HG03108 (cell line): Measurements from ENCODE around the gene NARS2.

ENCODE experiments used
- ATAC-seq: cut with Tn5 transposase; IDR thresholded peaks from one replicate; pipeline ENCODE4 v1.9.1; 2021; ENCODE audit warnings: moderate library complexity; ENCODE audit not compliant: unreplicated experiment

Gene NARS2

DNA sequence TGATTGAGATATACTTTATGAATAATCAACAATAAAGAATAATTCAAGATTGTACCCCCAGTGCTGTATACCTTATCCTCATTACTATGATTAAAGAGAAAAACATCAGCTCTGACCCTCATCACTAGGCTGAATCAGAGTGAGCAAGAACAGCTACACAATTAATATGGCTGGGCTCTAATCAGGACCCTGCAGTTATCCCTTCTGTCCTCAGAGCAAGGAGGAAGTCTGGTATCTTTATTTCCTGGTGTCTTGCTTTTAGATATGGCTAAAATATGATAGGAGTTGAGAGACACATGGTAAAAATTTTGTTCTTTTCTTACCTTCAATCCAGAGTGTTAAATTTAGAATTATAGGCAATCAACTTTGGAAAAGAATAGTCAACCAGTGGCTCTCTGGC, 128.5 kb downstream of the NARS2 start:
- ATAC-seq: no peak

DNA sequence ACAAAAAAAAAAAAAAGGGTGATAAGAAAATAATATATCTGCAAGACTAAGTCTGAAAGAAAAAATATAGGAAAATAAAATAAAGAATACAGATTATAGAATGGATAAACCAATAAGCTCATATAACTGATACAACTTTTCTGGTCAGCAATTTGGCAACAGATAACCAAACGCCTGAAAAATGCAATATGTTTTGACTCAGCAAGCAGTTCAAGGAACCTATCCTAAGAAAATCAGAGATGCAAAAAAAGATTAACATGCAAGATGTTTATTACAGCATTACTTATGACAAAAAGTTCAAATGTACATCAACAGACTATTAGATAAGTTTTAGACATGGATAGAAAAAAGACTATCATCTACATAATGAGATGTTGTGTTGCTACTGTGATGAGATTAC, 129.9 kb downstream of the NARS2 start:
- ATAC-seq: no peak

DNA sequence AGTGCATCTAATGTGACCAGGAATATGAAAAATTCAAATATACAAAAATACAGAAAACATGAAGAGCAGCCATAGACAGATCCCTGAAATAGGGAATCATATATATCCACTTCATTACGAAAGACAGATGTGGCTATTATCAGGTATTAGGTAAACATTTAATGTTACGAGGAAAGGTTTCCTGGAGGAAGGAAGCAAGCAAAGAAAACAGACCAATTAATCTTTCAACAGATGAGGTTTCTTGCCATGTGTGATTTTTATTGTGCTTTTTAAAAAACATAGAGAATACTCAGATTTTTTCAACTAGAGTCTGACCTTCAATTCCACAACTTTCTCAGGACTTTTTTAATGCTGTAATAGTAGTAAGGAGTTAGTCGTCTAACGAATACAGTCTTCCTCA, 132.7 kb downstream of the NARS2 start:
- no peak for ATAC-seq

DNA sequence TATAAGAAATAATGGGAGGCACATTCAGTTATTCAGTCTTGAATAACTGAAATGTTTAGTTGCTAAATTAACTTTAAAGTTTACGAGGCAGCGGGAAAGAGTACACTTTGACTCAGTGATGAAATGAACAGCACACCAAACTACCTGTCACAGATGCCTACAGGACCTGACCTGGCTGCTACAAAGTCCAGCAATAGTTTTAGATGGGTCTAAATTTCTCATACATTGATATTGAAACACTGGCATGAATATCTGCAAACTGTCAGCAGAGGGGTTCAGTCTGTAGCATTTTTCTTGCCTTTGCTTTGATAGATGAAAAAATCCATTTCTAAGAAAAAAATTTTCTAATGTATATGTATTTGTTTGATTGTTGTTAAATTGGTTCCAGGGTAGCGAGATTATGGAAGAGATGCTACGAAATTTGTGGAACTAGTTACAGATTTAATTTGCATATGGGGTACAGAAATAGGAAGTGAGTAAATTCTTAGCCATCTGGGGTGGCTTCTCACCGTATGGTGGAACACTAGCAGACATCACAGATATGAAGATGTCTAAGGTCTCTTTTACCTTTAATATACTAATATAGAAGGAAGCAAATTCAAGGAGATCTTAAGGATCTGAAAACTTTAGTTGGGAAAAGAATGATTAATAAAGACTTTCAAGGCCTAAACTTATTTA, 136.2 kb downstream of the NARS2 start:
- no peak for ATAC-seq

DNA sequence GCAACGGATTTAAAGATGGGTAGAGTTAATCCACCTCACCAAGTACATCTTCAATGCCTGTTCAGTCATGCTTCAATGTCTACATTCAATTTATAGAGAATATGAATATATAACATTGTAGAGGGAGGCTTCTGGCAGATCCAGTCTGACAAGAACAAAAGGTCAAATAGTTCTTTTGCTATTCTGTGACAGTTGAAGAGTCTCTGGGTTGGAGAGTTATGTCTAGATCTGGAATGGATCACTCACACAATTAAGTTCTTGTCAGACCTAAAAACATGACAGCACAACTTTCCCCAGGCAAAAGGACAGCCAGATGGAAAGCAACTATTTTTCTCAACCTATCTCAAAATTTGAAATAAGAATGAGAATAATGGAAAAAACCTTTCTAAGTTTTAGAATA, 141.7 kb downstream of the NARS2 start:
- ATAC-seq: no peak

DNA sequence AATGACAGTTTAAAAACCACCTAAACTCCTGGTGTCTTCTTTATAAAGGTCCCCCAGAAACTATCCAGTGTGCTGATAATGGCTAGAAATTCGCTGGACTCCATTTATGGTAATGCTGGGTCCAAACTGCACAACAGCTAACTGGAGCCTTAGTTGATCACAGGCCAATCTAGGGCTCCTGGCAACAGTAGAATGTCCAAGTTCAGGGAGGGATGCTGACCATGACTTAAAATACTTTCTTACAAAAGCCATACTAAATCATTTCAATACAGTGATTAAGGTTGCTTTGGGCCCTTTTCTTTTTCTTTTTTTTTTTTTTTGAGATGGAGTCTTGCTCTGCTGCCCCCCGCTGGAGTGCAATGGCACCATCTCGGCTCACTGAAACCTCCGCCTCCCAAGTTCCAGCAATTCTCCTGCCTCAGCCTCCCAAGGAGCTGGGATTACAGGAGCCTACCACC, 142.6 kb downstream of the NARS2 start:
- no peak for ATAC-seq

DNA sequence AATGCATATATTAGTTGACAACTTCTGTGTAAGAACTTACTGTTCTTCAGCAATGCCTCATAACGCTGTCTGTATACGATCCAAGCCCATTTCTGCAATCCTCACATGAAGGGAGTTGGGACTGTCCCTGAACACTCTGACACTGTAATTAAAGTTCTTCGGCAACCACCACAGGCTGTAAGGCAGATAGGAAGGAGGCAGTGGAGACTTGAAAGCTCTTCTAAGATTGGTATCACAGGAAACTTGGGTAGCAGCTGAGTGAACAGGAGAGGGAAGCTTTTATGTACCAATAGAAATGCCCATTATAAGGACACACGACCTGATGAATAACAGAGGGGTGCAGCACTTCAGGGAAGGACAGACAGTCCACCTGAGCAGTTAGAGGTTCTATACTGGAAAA, 145.0 kb downstream of the NARS2 start:
- no peak for ATAC-seq

DNA sequence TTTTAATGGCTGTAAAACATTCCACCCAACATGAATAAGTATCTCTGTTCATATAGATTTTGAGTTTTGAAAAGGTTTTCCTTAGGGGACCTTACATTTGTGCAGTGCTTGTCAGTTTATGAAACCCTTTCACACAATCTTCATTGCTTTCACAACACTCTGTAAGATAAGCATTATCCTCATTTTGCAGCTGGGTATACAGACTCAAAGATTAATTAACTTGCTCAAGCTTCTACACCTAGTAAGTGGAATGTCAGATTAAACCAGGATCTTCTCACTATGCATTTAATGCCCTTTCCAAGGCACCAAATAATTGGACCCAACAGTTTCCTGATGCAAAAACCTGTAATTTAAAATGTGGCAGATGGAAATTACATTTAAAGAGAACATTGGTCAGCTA, 145.5 kb downstream of the NARS2 start:
- no peak for ATAC-seq

DNA sequence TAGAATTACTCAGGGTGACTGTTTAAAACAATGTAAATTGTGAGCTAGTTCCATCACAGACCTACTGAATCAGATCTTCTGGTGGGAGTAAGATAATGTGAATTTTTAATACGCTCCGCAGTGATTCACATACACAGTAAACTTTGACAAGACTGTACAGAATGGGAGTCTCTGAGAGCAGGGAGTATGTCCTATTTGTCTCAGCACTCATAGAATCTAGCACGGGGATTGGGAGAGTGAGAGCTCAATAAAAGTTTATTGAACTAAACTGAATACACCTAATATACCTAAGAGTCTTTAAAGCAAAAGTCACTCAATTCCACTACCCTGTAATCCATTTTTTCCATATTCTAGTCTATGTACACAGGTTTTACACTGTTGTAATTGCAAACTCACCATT, 145.9 kb downstream of the NARS2 start:
- ATAC-seq: no peak

DNA sequence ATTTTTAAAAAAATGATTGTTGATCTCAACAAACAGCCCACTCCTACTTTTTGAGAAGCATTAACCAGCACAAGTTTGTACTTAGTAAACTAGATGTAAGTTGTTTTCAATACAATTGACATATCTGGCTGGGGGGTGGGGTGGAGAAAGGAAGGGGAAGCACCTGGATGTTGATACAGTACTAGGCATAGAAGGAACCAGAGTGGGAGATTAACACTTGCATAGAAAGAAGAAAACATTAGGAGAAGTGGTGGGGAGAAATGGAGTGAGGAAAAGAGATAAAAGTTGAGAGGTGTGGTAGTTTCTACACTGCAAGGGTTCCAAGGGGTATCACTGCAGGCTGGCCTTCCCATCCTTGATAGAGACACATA, 146.4 kb downstream of the NARS2 start:
- ATAC-seq: no peak

DNA sequence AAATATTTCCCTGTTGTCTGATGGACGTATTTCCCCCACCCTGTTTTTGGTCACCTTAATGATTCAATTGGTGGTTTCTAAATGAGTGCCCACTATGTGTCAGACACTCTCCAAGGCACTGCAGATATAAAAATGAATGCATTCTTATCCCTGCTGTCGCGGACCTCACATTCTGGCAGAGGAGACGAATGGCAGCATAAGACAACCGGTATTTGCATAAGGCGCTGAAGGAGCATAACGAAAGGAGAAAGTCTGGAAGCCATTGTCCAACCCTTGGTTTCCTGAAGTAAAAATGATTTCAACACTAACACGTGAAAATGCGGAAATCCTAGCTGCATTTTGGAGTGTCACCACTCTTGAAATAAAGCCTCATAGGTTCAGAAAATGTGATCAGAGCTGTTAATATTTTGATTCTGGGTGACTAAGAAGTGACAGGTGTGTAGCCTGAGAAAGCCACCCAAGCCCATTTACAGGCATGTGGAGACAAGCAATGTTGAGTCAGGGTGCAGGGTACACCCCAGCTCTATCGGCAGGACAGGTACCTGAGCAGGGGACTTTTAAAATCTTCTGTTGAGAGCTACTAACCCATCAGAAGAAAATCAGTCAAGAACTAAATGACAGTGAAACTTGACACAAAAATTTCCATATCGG, 146.9 kb downstream of the NARS2 start:
- no peak for ATAC-seq

DNA sequence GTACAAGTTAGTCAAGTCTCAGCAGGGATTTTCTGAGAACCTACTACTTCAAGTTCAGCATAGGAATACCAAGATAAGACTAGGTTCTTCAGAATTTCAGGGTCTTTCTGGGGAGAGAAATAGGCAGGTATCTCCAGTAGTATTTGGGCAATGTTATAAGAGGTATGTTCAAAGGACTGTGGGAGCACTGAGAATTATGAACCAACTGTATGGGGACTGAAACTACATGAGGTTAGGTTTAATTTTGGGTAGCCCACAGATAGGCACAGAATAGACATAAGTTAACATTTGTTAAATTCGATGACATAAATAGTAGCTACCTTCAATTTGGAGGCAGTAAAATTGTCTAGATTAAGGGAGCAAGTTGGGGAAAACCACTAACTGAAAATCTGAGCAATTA, 147.8 kb downstream of the NARS2 start:
- ATAC-seq: no peak

DNA sequence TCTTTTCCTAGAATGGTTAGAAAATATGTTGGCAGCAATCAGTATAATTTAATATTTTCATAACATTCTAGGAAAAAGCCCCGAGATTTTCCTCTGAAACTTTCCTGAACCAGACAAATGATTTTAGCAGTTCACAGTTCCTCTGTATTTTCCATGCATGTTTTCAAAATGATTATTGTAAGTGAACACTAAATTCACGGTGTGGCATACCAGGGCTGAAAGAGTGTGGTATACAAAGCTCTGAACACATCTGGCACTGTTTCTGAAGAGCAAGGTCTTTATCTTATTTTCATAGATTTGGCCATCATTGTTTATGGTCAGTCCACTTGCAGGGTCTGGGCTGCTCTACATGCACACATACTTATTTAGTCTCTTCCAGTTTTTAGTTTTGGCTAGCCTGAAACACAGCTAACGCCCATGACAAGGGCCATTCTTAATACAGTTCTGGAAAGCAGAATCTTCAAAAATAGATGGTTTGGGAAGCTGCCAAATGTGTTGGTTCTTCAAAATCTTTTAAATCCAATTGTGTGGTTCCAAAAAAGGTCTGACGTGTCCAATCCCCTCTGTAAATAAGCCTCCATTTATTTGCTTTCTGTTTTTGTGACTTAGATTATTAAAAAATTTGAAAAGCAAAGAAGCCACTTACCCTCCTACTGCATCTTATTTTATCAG, 149.1 kb downstream of the NARS2 start:
- ATAC-seq: no peak

DNA sequence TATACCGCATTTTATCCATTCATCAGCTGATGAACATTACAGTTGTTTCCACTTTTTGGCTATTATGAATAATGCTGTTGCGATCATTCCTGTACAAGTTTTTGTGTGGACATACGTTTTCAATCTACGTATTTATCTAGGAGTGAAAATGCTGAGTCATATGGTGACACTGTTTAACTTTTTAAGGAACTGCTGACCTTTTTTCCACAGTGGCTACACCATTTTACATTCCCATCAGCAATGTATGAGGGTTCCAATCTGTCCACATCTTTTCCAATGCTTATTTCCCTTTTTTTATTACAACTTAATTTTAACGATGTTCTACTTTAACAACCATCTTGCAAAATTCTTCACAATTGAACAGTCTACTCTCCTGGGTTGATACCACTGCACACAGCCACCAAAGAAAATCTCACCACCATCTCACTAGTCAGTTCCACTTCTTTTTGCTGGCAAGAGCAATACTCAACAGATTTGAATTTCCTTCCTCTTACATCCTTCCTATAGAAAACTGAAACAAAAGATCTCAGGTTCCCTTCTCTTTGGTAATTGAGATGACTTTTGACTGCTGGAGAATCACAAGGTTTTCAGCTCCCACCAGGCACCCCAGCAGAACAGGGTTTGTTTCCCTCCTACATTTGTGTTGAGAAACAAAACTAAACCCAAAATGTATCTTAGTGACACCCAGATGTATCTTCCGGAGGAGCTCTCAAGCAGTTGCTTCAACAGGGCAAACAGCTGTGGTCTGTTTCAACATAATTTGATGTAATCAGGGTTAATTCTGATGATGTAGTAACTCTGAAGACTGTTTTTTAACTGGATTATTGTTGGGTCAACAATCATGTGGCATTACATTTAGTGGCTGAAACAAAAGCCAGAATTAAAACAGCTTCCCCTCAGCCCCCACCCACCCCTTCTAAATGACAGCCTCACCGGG, 150.1 kb downstream of the NARS2 start:
- ATAC-seq: peak; percentile 31

DNA sequence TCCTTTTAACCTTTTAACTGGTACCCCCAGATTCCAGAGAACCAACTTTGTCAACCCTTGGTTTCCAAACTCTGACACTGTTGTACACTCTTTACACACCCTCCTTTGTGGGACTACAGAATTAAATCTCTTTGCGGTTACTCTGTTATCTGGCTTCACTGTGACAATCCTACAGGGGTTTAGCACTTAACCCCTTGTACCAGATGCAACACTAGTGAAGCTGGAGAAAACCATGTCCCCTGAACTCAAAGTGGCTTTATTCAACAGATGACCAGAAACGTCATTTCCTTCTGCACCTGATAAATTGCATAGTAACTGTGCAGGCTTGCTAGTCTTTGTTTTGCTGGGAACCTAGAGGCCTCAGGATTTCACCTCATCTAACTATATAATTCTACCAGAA, 151.4 kb downstream of the NARS2 start:
- no peak for ATAC-seq

DNA sequence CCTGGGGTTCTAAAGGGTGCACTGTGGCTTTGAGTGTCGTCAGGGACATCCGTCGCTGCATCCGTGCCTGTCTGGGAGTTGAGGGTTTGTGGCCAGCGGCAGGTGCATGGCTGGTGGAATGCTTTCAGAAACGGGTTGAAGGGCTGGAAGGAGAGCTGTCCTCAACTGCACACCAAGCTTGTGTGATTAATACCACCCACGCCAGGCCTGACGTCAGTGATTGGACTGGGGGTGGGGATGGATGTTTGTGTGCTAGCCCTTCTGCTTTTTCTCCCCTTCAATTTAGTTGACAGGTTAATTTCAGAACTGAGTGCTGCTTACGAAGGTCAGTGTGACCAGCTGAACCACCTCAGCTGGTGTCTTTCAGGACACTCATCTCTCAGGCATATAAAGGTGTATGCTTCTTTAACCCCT, 153.9 kb downstream of the NARS2 start:
- no peak for ATAC-seq

DNA sequence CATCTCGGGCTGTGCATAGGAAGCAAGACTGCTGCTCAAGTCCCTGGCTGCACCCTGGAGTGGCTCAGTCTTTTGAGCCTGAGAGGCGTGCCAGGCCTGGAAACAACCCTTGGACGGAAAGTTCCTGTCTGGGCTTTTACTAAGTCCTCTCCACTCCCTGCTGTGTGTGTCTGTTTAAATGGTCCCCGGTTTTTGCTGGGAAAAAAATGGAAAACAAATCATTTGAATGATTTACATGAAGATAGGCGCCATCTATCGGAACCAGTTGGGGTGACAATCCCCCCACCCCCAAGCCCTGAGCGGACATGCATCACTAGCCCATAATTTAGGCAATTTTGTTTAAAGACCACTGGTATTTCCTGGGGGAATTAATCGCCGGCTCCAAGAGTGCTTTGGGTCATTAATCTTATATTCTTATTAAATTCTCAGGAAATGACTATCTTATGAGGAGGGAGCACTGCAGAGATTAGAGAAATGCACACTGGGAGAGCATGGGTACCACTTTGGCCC, 154.4 kb downstream of the NARS2 start:
- ATAC-seq: no peak

DNA sequence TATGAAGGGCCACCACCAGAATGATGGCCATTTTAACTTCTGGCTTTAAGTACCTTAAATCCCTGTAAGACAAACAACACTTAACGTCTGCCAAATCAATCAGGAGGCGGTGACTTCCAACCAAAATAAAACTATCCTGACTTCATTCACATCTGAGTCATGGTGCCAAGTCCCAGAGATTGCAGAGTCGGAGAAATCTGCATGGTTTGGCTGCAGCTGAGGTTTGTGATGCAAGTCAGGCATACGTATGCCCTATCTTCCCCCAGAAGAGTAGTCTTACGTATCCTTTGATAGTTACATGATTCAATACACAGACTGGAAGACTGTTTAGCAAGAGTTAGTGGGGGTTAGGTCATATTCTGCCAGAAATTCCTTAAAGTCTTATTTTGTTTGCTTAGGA, 155.3 kb downstream of the NARS2 start:
- no peak for ATAC-seq

DNA sequence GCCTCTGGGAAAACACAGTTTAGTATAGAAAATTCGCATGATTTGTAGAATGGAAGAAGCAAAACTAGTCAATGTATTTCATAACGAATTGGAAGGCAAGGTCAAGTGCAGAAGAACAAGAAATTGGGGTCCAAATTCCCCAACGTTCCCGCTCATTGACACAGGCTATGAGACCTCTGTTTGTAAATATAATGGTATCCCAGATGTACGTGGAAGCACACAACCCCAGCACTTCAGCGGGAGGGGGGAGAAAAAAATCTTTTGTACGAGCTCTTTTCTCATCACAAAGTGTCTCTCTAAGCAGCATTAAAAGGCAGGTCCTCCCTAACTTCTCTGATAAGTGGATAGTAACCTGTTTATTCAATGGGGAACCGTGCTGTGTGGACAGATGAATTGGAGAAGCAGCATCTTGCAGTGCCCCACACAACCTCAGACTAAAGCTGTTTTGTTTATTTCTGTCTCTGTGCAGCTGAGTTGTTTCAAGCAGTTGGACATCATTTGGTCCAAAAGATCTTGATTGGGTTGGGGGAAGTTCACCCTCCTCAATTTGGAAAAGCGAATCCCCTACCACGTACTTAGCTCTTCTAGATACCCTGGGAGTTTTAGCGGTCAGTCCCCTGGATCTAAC, 156.0 kb downstream of the NARS2 start:
- ATAC-seq: no peak

DNA sequence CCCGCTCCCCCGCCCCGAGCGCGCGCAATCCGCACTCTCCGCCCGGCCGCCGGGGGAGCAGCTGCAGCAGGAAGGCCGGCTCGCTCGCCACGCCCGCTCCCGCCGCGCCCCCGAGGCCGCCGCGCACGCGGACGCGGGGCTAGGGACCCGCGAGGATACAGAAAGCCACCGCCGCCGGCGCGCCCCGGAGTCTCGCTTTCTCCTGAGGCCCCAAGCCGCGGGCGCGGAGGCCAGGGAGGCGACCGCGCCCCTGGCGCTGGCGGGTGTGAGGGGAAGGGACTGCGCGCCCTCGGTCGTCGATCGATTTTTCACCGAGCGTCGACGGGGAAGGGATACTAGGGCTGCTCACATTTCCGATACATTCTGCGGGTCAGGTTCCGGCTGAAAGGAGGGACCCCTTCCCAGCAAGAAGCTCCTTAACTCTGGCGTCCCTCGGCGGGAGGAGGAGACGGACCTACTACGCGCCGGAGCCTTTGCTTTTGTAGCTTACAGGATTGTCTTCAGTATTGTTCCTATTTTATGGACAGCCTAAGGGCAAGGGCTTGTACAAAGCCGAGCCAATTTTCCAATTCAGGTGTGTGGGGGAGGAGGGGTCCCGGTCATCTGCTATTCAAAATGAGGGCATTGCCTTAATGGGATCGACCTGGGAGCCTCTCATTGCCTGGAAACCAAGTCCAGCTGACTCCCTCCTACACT, 156.6 kb downstream of the NARS2 start:
- peak; percentile 44 for ATAC-seq
